ENCODE measurements around the gene AMBN.
A peak's percentile ranks its signal among the peaks of the same experiment; 100 is the strongest.

- TF ChIP-seq EZH2 (IDR thresholded peaks at IDR 0.05) (no peak), POLR2AphosphoS5 (IDR thresholded peaks at IDR 0.05; ENCODE audit: borderline replicate concordance, low read depth, low read length) (peak; percentile 28; the same call in 1 of the 2 replicates)
These were observed at the start of gene AMBN for GRCh38 chr4:70591955-70592582.
